NCI-H748 (cell line): Measurements from ENCODE around the gene LRRC37A.
A peak's percentile ranks its signal among the peaks of the same experiment; 100 is the strongest.
"Not testable (repeated sequence)": the region's sequence is repeated elsewhere in the genome, so short reads cannot be mapped to it uniquely, and the experiment has no call there.

Experiments used
- DNase-seq: peaks from one replicate; lab custom pipeline; 2025; ENCODE audit not compliant: unreplicated experiment; lab: John Stamatoyannopoulos, UW

Gene LRRC37A

GRCh38 chr17:46294831-46295230 is at the start of gene LRRC37A:
TSS of gene LRRC37A (plus strand) at chr17:46295131. CDS start at chr17:46295134, 3 bp downstream.
- DNase-seq, result not testable (repeated sequence)

GRCh38 chr17:46249153-46249552 is 45.8 kb upstream of the LRRC37A start:
- DNase-seq, result not testable (repeated sequence)

GRCh38 chr17:46252804-46253203 is 42.1 kb upstream of the LRRC37A start:
- not testable (repeated sequence) for DNase-seq

- DNase-seq, result peak; percentile 53
These were observed 41.2 kb upstream of the LRRC37A start for GRCh38 chr17:46253722-46254121.

- not testable (repeated sequence) for DNase-seq
These were observed 40.7 kb upstream of the LRRC37A start for GRCh38 chr17:46254215-46254614.

- not testable (repeated sequence) for DNase-seq
These were observed 38.6 kb upstream of the LRRC37A start for GRCh38 chr17:46256369-46256768.

- DNase-seq, result peak; percentile 43
These were observed 34.9 kb upstream of the LRRC37A start for GRCh38 chr17:46259845-46260661.

- no peak for DNase-seq
These were observed 32.7 kb upstream of the LRRC37A start for GRCh38 chr17:46262271-46262670.

GRCh38 chr17:46264456-46265198 is 30.3 kb upstream of the LRRC37A start:
- DNase-seq, result no peak

- DNase-seq, result not testable (repeated sequence)
These were observed 28.8 kb upstream of the LRRC37A start for GRCh38 chr17:46266063-46266655.

- DNase-seq, result peak; percentile 93
These were observed 28.0 kb upstream of the LRRC37A start for GRCh38 chr17:46266656-46267544.

- no peak for DNase-seq
These were observed 24.9 kb upstream of the LRRC37A start for GRCh38 chr17:46270032-46270431.

GRCh38 chr17:46273541-46274236 is 21.2 kb upstream of the LRRC37A start:
- DNase-seq, result no peak

GRCh38 chr17:46274238-46274637 is 20.7 kb upstream of the LRRC37A start:
- DNase-seq, result peak; percentile 16

GRCh38 chr17:46276728-46277479 is 18.0 kb upstream of the LRRC37A start:
- DNase-seq, result peak; percentile 51

GRCh38 chr17:46281336-46281735 is 13.6 kb upstream of the LRRC37A start:
- not testable (repeated sequence) for DNase-seq

GRCh38 chr17:46282635-46283034 is 12.3 kb upstream of the LRRC37A start:
- not testable (repeated sequence) for DNase-seq

GRCh38 chr17:46284467-46284866 is 10.5 kb upstream of the LRRC37A start:
- DNase-seq, result not testable (repeated sequence)

GRCh38 chr17:46285500-46285899 is 9.4 kb upstream of the LRRC37A start:
- not testable (repeated sequence) for DNase-seq
